Progenitor cell of endocrine pancreas (in vitro differentiated cells): Measurements from ENCODE around the gene ZNF77. TPM values are rescaled to one million over a fixed set of nuclear protein-coding genes. Genes with fewer than 3 reads are reported as not detected.

Experiments used
- DNase-seq: peaks from one replicate; pipeline ENCODE4 v3.0.0; 2021; ENCODE audit warnings: low spot score; ENCODE audit not compliant: unreplicated experiment
- H3K27ac Mint-ChIP-seq: 2 replicates; pipeline ENCODE4 v1.8.0; 2021; ENCODE audit warnings: mild to moderate bottlenecking, moderate library complexity, mixed read lengths
- H3K27me3 Mint-ChIP-seq: 2 replicates; pipeline ENCODE4 v1.8.0; 2021; ENCODE audit warnings: mixed read lengths
- H3K36me3 Mint-ChIP-seq: 2 replicates; pipeline ENCODE4 v1.8.0; 2022; ENCODE audit warnings: mixed read lengths; ENCODE audit not compliant: insufficient read depth
- H3K4me1 Mint-ChIP-seq: 2 replicates; pipeline ENCODE4 v1.8.0; 2021; ENCODE audit warnings: low read depth, mixed read lengths
- H3K4me3 Mint-ChIP-seq: 2 replicates; pipeline ENCODE4 v1.8.0; 2021; ENCODE audit warnings: low read depth, mild to moderate bottlenecking, moderate library complexity, mixed read lengths
- H3K9me3 Mint-ChIP-seq: 2 replicates; pipeline ENCODE4 v1.8.0; 2021; ENCODE audit warnings: low read depth, mixed read lengths
- CTCF ChIP-seq: fragments of 200-600 bp; sonication (generic); IDR thresholded peaks from one replicate; pipeline ENCODE4 v1.5.0; 2021; ENCODE audit warnings: antibody characterized with exemption, mild to moderate bottlenecking; ENCODE audit not compliant: unreplicated experiment
- total RNA-seq: library from RNA; stranded (reverse); gene quantifications from 2 replicates; pipeline ENCODE4 v1.2.1, GENCODE V29; 2021

ZNF77 gene
- total RNA-seq, 1 donor from 2014 or later, result 6.3 TPM

- TF ChIP-seq CTCF, result no peak
- Mint-ChIP-seq H3K4me1 (peaks cover 16% of the 10 kb centered on the region), H3K27me3 (no peaks in the 10 kb centered on the region), H3K4me3 (no peak overlapping the region), H3K27ac (no peak overlapping the region), H3K9me3 (no peaks in the 10 kb centered on the region), H3K36me3 (no peaks in the 10 kb centered on the region)
- DNase-seq, result no peak
Measured at GRCh38 chr19:2988568-2988967, 43.8 kb upstream of the ZNF77 start.

GRCh38 chr19:2987797-2988196 is 43.0 kb upstream of the ZNF77 start:
- no peak for DNase-seq
- H3K9me3 Mint-ChIP-seq, result no peaks in the 10 kb centered on the region
- no peak overlapping the region for H3K4me3 Mint-ChIP-seq
- H3K27me3 Mint-ChIP-seq, result no peaks in the 10 kb centered on the region
- no peaks in the 10 kb centered on the region for H3K36me3 Mint-ChIP-seq
- peaks cover 22% of the 10 kb centered on the region for H3K4me1 Mint-ChIP-seq
- no peak for TF ChIP-seq CTCF
- no peak overlapping the region for H3K27ac Mint-ChIP-seq

- peak overlapping the region; percentile 96 for H3K27ac Mint-ChIP-seq
- no peaks in the 10 kb centered on the region for H3K36me3 Mint-ChIP-seq
- peak; percentile 37 for DNase-seq
- peak overlapping the region; percentile 67 for H3K4me3 Mint-ChIP-seq
- no peak for TF ChIP-seq CTCF
- no peaks in the 10 kb centered on the region for H3K27me3 Mint-ChIP-seq
- H3K4me1 Mint-ChIP-seq, result peaks cover 22% of the 10 kb centered on the region
- no peaks in the 10 kb centered on the region for H3K9me3 Mint-ChIP-seq
Measured at GRCh38 chr19:2986951-2987524, 42.3 kb upstream of the ZNF77 start.

GRCh38 chr19:2984215-2984528 is 39.4 kb upstream of the ZNF77 start:
- peaks cover 28% of the 10 kb centered on the region for H3K4me1 Mint-ChIP-seq
- no peaks in the 10 kb centered on the region for H3K27me3 Mint-ChIP-seq

GRCh38 chr19:2983351-2984214 is 38.8 kb upstream of the ZNF77 start:
- H3K4me3 Mint-ChIP-seq, result peak overlapping the region; percentile 56
- peaks cover 28% of the 10 kb centered on the region for H3K4me1 Mint-ChIP-seq
- H3K27me3 Mint-ChIP-seq, result no peaks in the 10 kb centered on the region
- peak overlapping the region; percentile 93 for H3K27ac Mint-ChIP-seq
- peak; percentile 40 for DNase-seq
- no peaks in the 10 kb centered on the region for H3K9me3 Mint-ChIP-seq
- H3K36me3 Mint-ChIP-seq, result no peaks in the 10 kb centered on the region
- no peak for TF ChIP-seq CTCF

More at GRCh38 chr19:2984215-2984528, 39.4 kb upstream of the ZNF77 start:
- Mint-ChIP-seq H3K4me3 (peak overlapping the region; percentile 56), H3K9me3 (no peaks in the 10 kb centered on the region), H3K27ac (peak overlapping the region; percentile 67), H3K36me3 (no peaks in the 10 kb centered on the region)
- DNase-seq, result no peak
- no peak for TF ChIP-seq CTCF
